Osteoblast (primary cell): Measurements from ENCODE around the gene MLNR. TPM values are rescaled to one million over a fixed set of nuclear protein-coding genes. Genes with fewer than 3 reads are reported as not detected.

Experiments
- DNase-seq: peaks from one replicate; pipeline ENCODE4 v3.0.0; 2011; ENCODE audit warnings: low spot score, mixed read lengths; ENCODE audit not compliant: insufficient read length; ENCODE audit errors: missing footprints
- H2AFZ ChIP-seq: 2 replicates; pipeline ENCODE4 v1.6.0; 2011; ENCODE audit warnings: mild to moderate bottlenecking, low read length
- H3K27ac ChIP-seq: 2 replicates; pipeline ENCODE4 v1.5.1; 2011; ENCODE audit warnings: mild to moderate bottlenecking, low read depth, low read length, moderate library complexity
- H3K27me3 ChIP-seq: 2 replicates; pipeline ENCODE4 v1.6.0; 2012; ENCODE audit warnings: mild to moderate bottlenecking, control low read depth, inconsistent platforms, low read length, moderate library complexity; ENCODE audit not compliant: insufficient read depth
- H3K36me3 ChIP-seq: 2 replicates; pipeline ENCODE4 v1.5.1; 2011; ENCODE audit warnings: mild to moderate bottlenecking, low read length, control low read depth, moderate library complexity; ENCODE audit not compliant: insufficient read depth
- H3K4me1 ChIP-seq: 2 replicates; pipeline ENCODE4 v1.5.1; 2011; ENCODE audit warnings: mild to moderate bottlenecking, low read length, control low read depth, moderate library complexity; ENCODE audit not compliant: insufficient read depth
- H3K4me2 ChIP-seq: 2 replicates; pipeline ENCODE4 v1.6.0; 2011; ENCODE audit warnings: mild to moderate bottlenecking, low read length; ENCODE audit not compliant: insufficient read depth
- H3K4me3 ChIP-seq: fragments of 200-600 bp; sonication (generic); 3 replicates; pipeline ENCODE4 v1.5.1; 2012; ENCODE audit warnings: mild to moderate bottlenecking, low read length, inconsistent platforms; ENCODE audit not compliant: insufficient read depth
- H3K79me2 ChIP-seq: 2 replicates; pipeline ENCODE4 v1.6.0; 2012; ENCODE audit warnings: mild to moderate bottlenecking, low read length, control low read depth, inconsistent platforms; ENCODE audit not compliant: insufficient read depth
- H3K9me3 ChIP-seq: 2 replicates; pipeline ENCODE4 v1.5.1; 2011; ENCODE audit warnings: low read depth, low read length, control low read depth
- H4K20me1 ChIP-seq: 2 replicates; pipeline ENCODE4 v1.6.0; 2012; ENCODE audit warnings: mild to moderate bottlenecking, low read length, control low read depth; ENCODE audit not compliant: insufficient read depth
- CTCF ChIP-seq: IDR thresholded peaks from 2 replicates; pipeline ENCODE4 v1.5.1; 2011; ENCODE audit warnings: mild to moderate bottlenecking, low read depth, low read length, moderate library complexity; ENCODE audit errors: extremely low read depth
- total RNA-seq: library from RNA; depleted of rRNA; stranded (reverse); fragments of >200 nt; gene quantifications from 2 replicates; pipeline ENCODE4 v1.2.3, GENCODE V29; 2012

The MLNR gene
- total RNA-seq, 1 donor: not detected

- H3K27ac ChIP-seq: no peak overlapping the region
- H3K79me2 ChIP-seq: no peaks in the 10 kb centered on the region
- no peaks in the 10 kb centered on the region for H4K20me1 ChIP-seq
- H3K4me2 ChIP-seq: no peak overlapping the region
- H3K4me3 ChIP-seq: no peak overlapping the region
- no peak for TF ChIP-seq CTCF
- no peaks in the 10 kb centered on the region for H3K9me3 ChIP-seq
- H3K4me1 ChIP-seq: peaks cover 6% of the 10 kb centered on the region
- no peak overlapping the region for H2AFZ ChIP-seq
- no peaks in the 10 kb centered on the region for H3K36me3 ChIP-seq
- peaks cover 19% of the 10 kb centered on the region for H3K27me3 ChIP-seq
- peak; percentile 64 for DNase-seq
Observed at GRCh38 chr13:49213997-49214916, 5.9 kb upstream of the MLNR start.

GRCh38 chr13:49214917-49215376 lies 5.2 kb upstream of the MLNR start:
- no peak for DNase-seq
- peaks cover 6% of the 10 kb centered on the region for H3K4me1 ChIP-seq
- no peak overlapping the region for H2AFZ ChIP-seq
- no peaks in the 10 kb centered on the region for H3K36me3 ChIP-seq
- H3K27me3 ChIP-seq: peaks cover 26% of the 10 kb centered on the region
- H3K4me2 ChIP-seq: no peak overlapping the region
- H3K9me3 ChIP-seq: no peaks in the 10 kb centered on the region
- no peak overlapping the region for H3K4me3 ChIP-seq
- H3K79me2 ChIP-seq: no peaks in the 10 kb centered on the region
- H3K27ac ChIP-seq: no peak overlapping the region
- TF ChIP-seq CTCF: no peak
- H4K20me1 ChIP-seq: no peaks in the 10 kb centered on the region

- Histone ChIP-seq H3K4me3 (no peak overlapping the region), H3K27ac (no peak overlapping the region), H3K79me2 (no peaks in the 10 kb centered on the region), H3K9me3 (no peaks in the 10 kb centered on the region), H3K27me3 (peaks cover 40% of the 10 kb centered on the region), H2AFZ (no peak overlapping the region), H4K20me1 (no peaks in the 10 kb centered on the region), H3K4me2 (no peak overlapping the region), H3K4me1 (peaks cover 6% of the 10 kb centered on the region), H3K36me3 (no peaks in the 10 kb centered on the region)
- TF ChIP-seq CTCF: no peak
- DNase-seq: no peak
Observed at GRCh38 chr13:49216334-49216733, 3.8 kb upstream of the MLNR start.

- no peaks in the 10 kb centered on the region for H3K9me3 ChIP-seq
- H3K4me2 ChIP-seq: no peak overlapping the region
- peaks cover 6% of the 10 kb centered on the region for H3K4me1 ChIP-seq
- no peaks in the 10 kb centered on the region for H4K20me1 ChIP-seq
- no peak overlapping the region for H3K27ac ChIP-seq
- DNase-seq: peak; percentile 74
- H3K79me2 ChIP-seq: no peaks in the 10 kb centered on the region
- no peak for TF ChIP-seq CTCF
- H3K27me3 ChIP-seq: peaks cover 57% of the 10 kb centered on the region
- no peak overlapping the region for H2AFZ ChIP-seq
- no peak overlapping the region for H3K4me3 ChIP-seq
- H3K36me3 ChIP-seq: no peaks in the 10 kb centered on the region
Observed at GRCh38 chr13:49217962-49218492, 2.1 kb upstream of the MLNR start.
